Astrocyte (in vitro differentiated cells and primary cell): ENCODE data around the gene LAMA5. TPM values are rescaled to one million over a fixed set of nuclear protein-coding genes. Genes with fewer than 3 reads are reported as not detected.

Experiments used
- DNase-seq: peaks from one replicate; pipeline ENCODE4 v3.0.0-alpha.2; 2010; ENCODE audit warnings: low read depth
- FAIRE-seq: peaks from 2 replicates; lab custom pipeline; 2011; peaks lifted over from hg19 to GRCh38; lab: Jason Lieb, UNC
- H2AFZ ChIP-seq: 2 replicates; pipeline ENCODE4 v1.6.0; 2012; ENCODE audit warnings: low read depth, low read length, inconsistent platforms
- H3K27ac ChIP-seq: 2 replicates; pipeline ENCODE4 v1.5.1; 2011; ENCODE audit warnings: low read depth, low read length, inconsistent platforms
- H3K27me3 ChIP-seq: 2 replicates; pipeline ENCODE4 v1.6.0; 2011; ENCODE audit warnings: low read length, inconsistent platforms; ENCODE audit not compliant: insufficient read depth
- H3K36me3 ChIP-seq: 2 replicates; pipeline ENCODE4 v1.5.1; 2011; ENCODE audit warnings: low read length, inconsistent platforms; ENCODE audit not compliant: insufficient read depth
- H3K4me1 ChIP-seq: 2 replicates; pipeline ENCODE4 v1.5.1; 2011; ENCODE audit warnings: low read length, inconsistent platforms; ENCODE audit not compliant: insufficient read depth
- H3K4me2 ChIP-seq: 2 replicates; pipeline ENCODE4 v1.6.0; 2012; ENCODE audit warnings: low read length, inconsistent platforms
- H3K4me3 ChIP-seq: 2 replicates; pipeline ENCODE4 v1.5.1; 2011; ENCODE audit warnings: low read depth, mild to moderate bottlenecking, low read length, inconsistent platforms; ENCODE audit not compliant: insufficient read depth
- H3K79me2 ChIP-seq: 2 replicates; pipeline ENCODE4 v1.6.0; 2012; ENCODE audit warnings: mild to moderate bottlenecking, low read length, inconsistent platforms; ENCODE audit not compliant: insufficient read depth
- H3K9ac ChIP-seq: 2 replicates; pipeline ENCODE4 v1.6.0; 2012; ENCODE audit warnings: mild to moderate bottlenecking, low read length, inconsistent platforms
- H3K9me3 ChIP-seq: 2 replicates; pipeline ENCODE4 v1.5.1; 2012; ENCODE audit warnings: low read depth, mild to moderate bottlenecking, low read length, inconsistent platforms; ENCODE audit not compliant: insufficient read depth
- H4K20me1 ChIP-seq: 2 replicates; pipeline ENCODE4 v1.6.0; 2012; ENCODE audit warnings: low read length, inconsistent platforms; ENCODE audit not compliant: insufficient read depth
- H3K27ac Mint-ChIP-seq: one replicate; pipeline ENCODE4 v1.8.0; 2021; ENCODE audit warnings: mild to moderate bottlenecking, mixed read lengths; ENCODE audit not compliant: unreplicated experiment
- H3K27me3 Mint-ChIP-seq: one replicate; pipeline ENCODE4 v1.8.0; 2021; ENCODE audit warnings: low read depth, mixed read lengths; ENCODE audit not compliant: unreplicated experiment
- H3K36me3 Mint-ChIP-seq: one replicate; pipeline ENCODE4 v1.8.0; 2021; ENCODE audit warnings: low read depth, mixed read lengths; ENCODE audit not compliant: unreplicated experiment
- H3K4me1 Mint-ChIP-seq: one replicate; pipeline ENCODE4 v1.8.0; 2021; ENCODE audit warnings: low read depth, mixed read lengths; ENCODE audit not compliant: unreplicated experiment
- H3K4me3 Mint-ChIP-seq: one replicate; pipeline ENCODE4 v1.8.0; 2021; ENCODE audit warnings: mild to moderate bottlenecking, moderate library complexity, mixed read lengths; ENCODE audit not compliant: unreplicated experiment
- H3K9me3 Mint-ChIP-seq: one replicate; pipeline ENCODE4 v1.8.0; 2021; ENCODE audit warnings: mild to moderate bottlenecking, mixed read lengths; ENCODE audit not compliant: unreplicated experiment
- CTCF ChIP-seq: IDR thresholded peaks from 2 replicates; pipeline ENCODE4 v1.5.1; 2011; ENCODE audit warnings: low read depth, mild to moderate bottlenecking, inconsistent platforms, low read length, moderate library complexity; ENCODE audit not compliant: insufficient read depth
- EZH2 ChIP-seq: IDR thresholded peaks from 2 replicates; pipeline ENCODE4 v1.6.1; 2012; ENCODE audit warnings: mild to moderate bottlenecking, low read length, inconsistent platforms; ENCODE audit not compliant: insufficient read depth
- total RNA-seq: library from RNA; stranded (reverse); gene quantifications from 2 replicates; pipeline ENCODE4 v1.2.1, GENCODE V29; 2021

The LAMA5 gene
- total RNA-seq, 1 donor from 2014 or later, result 350 TPM

- H3K9ac ChIP-seq, result peak overlapping the region; percentile 84
- no peak overlapping the region for H3K4me3 ChIP-seq
- peaks cover 29% of the 10 kb centered on the region for H4K20me1 ChIP-seq
- H2AFZ ChIP-seq, result no peak overlapping the region
- H3K9me3 ChIP-seq, result no peaks in the 10 kb centered on the region
- DNase-seq (peak; percentile 35), FAIRE-seq (no peak)
- no peak overlapping the region for H3K27ac Mint-ChIP-seq
- H3K4me3 Mint-ChIP-seq, result peak overlapping the region; percentile 72
- no peaks in the 10 kb centered on the region for H3K9me3 Mint-ChIP-seq
- H3K27ac ChIP-seq, result no peak overlapping the region
- TF ChIP-seq CTCF, result peak; percentile 53
- TF ChIP-seq EZH2, result no peak
- H3K36me3 ChIP-seq, result no peaks in the 10 kb centered on the region
- peaks cover 4% of the 10 kb centered on the region for H3K79me2 ChIP-seq
- H3K27me3 ChIP-seq, result no peaks in the 10 kb centered on the region
- peaks cover 8% of the 10 kb centered on the region for H3K4me1 ChIP-seq
- H3K36me3 Mint-ChIP-seq, result peaks cover 5% of the 10 kb centered on the region
- H3K4me1 Mint-ChIP-seq, result peaks cover 3% of the 10 kb centered on the region
- peaks cover 9% of the 10 kb centered on the region for H3K27me3 Mint-ChIP-seq
- H3K4me2 ChIP-seq, result peak overlapping the region; percentile 96
These were observed 38.2 kb upstream of the LAMA5 start for GRCh38 chr20:62405108-62405980.

- Histone ChIP-seq H3K27ac (no peak overlapping the region), H3K36me3 (no peaks in the 10 kb centered on the region), H3K4me3 (no peak overlapping the region), H3K79me2 (peaks cover 4% of the 10 kb centered on the region), H2AFZ (no peak overlapping the region), H3K27me3 (no peaks in the 10 kb centered on the region), H3K9ac (no peak overlapping the region), H3K4me2 (no peak overlapping the region), H3K4me1 (peaks cover 8% of the 10 kb centered on the region), H4K20me1 (peaks cover 29% of the 10 kb centered on the region), H3K9me3 (no peaks in the 10 kb centered on the region)
- no peak for FAIRE-seq
- H3K27me3 Mint-ChIP-seq, result peaks cover 7% of the 10 kb centered on the region
- no peak overlapping the region for H3K27ac Mint-ChIP-seq
- TF ChIP-seq CTCF, result no peak
- no peak for TF ChIP-seq EZH2
- no peak for DNase-seq
- H3K4me1 Mint-ChIP-seq, result peaks cover 3% of the 10 kb centered on the region
- H3K4me3 Mint-ChIP-seq, result no peak overlapping the region
- no peaks in the 10 kb centered on the region for H3K9me3 Mint-ChIP-seq
- H3K36me3 Mint-ChIP-seq, result peaks cover 5% of the 10 kb centered on the region
These were observed 37.6 kb upstream of the LAMA5 start for GRCh38 chr20:62404761-62405107.
